CD4-positive, alpha-beta T cell (primary cell): ENCODE data around the gene RAET1L. TPM values are rescaled to one million over a fixed set of nuclear protein-coding genes. Genes with fewer than 3 reads are reported as not detected.

Experiments
- ATAC-seq: fragments of 200-7000 bp; cut with Tn5 transposase; one replicate; pipeline ENCODE4 v1.10.0; 2022; ENCODE audit warnings: mild to moderate bottlenecking; ENCODE audit not compliant: poor library complexity
- CTCF ChIA-PET: fragments of 350-600 bp; sonication (Branson Sonifier 250); formaldehyde crosslinking; loops from one replicate; lab custom pipeline; 2021; ENCODE audit warnings: antibody characterized with exemption, inconsistent platforms; lab: Charles Lee
- POLR2A ChIA-PET: fragments of 350-600 bp; sonication (Branson Sonifier 250); formaldehyde crosslinking; loops from one replicate; lab custom pipeline; 2021; ENCODE audit warnings: antibody characterized with exemption, inconsistent platforms; lab: Charles Lee
- DNase-seq, 14 experiments: peaks; one replicate each; pipeline ENCODE4 v3.0.0-alpha.2; 2013 to 2020; ENCODE audit warnings: mixed read lengths in 2 of 14
- H3K27ac ChIP-seq, 2 donors: one replicate each; pipeline versions ENCODE4 v1.5.1 to v1.7.0; 2013; ENCODE audit warnings: low read length in 2 of 2, low read depth in 1 of 2, mild to moderate bottlenecking in 1 of 2
- H3K27me3 ChIP-seq, 2 experiments: 1 replicate in 1 of 2; 2 replicates in 1 of 2; pipeline versions ENCODE4 v1.6.1 to v1.7.0; 2013; ENCODE audit warnings: low read length in 2 of 2, control low read depth in 1 of 2, mild to moderate bottlenecking in 1 of 2, moderate library complexity in 1 of 2; ENCODE audit not compliant: insufficient read depth in 2 of 2, control insufficient read depth in 1 of 2
- H3K36me3 ChIP-seq: one replicate; pipeline ENCODE4 v1.6.1; 2013; ENCODE audit warnings: low read length, control low read depth; ENCODE audit not compliant: insufficient read depth
- H3K4me1 ChIP-seq: one replicate; pipeline ENCODE4 v1.6.1; 2013; ENCODE audit warnings: low read length, control low read depth; ENCODE audit not compliant: insufficient read depth
- H3K4me3 ChIP-seq: one replicate; pipeline ENCODE4 v1.5.1; 2013; ENCODE audit warnings: mild to moderate bottlenecking, low read length, moderate library complexity
- H3K9me3 ChIP-seq, 2 experiments: 1 replicate in 1 of 2; 2 replicates in 1 of 2; pipeline versions ENCODE4 v1.6.1 to v1.7.0; 2013; ENCODE audit warnings: low read length in 2 of 2, mild to moderate bottlenecking in 2 of 2, control low read depth in 1 of 2, moderate library complexity in 1 of 2; ENCODE audit not compliant: control insufficient read depth in 1 of 2, insufficient read depth in 1 of 2
- H3K27ac Mint-ChIP-seq: one replicate; pipeline ENCODE4 v1.8.0; 2020; ENCODE audit warnings: mixed read lengths
- H3K27me3 Mint-ChIP-seq: one replicate; pipeline ENCODE4 v1.8.0; 2021; ENCODE audit warnings: mixed read lengths
- H3K36me3 Mint-ChIP-seq: one replicate; pipeline ENCODE4 v1.8.0; 2021; ENCODE audit warnings: low read depth, mixed read lengths
- H3K4me1 Mint-ChIP-seq: one replicate; pipeline ENCODE4 v1.8.0; 2021; ENCODE audit warnings: low read depth, mixed read lengths
- H3K4me3 Mint-ChIP-seq: one replicate; pipeline ENCODE4 v1.8.0; 2020; ENCODE audit warnings: mild to moderate bottlenecking, mixed read lengths
- H3K9me3 Mint-ChIP-seq: one replicate; pipeline ENCODE4 v1.8.0; 2020; ENCODE audit warnings: mixed read lengths
- CTCF ChIP-seq: fragments of 200-600 bp; IDR thresholded peaks from one replicate; pipeline ENCODE4 v1.8.0; 2022; ENCODE audit warnings: antibody characterized with exemption, mild to moderate bottlenecking
- intact Hi-C, 2 experiments: fragments of 100-400 bp; cut with DNase I in 1 of 2; cut with micrococcal nuclease in 1 of 2; formaldehyde crosslinking; loops; one replicate each; pipeline versions ENCODE4 v1.15.1 to v1.9.0; 2023 to 2025; cut with DNase I, micrococcal nuclease
- total RNA-seq, 174 experiments: library from RNA in 2 of 174; stranded (reverse) in 2 of 174; gene quantifications; one replicate each; pipeline ENCODE4 v1.2.3 and lab custom pipeline; 2021 to 2026

The RAET1L gene
- total RNA-seq, 2 experiments from 2014 or later, result not detected

DNA sequence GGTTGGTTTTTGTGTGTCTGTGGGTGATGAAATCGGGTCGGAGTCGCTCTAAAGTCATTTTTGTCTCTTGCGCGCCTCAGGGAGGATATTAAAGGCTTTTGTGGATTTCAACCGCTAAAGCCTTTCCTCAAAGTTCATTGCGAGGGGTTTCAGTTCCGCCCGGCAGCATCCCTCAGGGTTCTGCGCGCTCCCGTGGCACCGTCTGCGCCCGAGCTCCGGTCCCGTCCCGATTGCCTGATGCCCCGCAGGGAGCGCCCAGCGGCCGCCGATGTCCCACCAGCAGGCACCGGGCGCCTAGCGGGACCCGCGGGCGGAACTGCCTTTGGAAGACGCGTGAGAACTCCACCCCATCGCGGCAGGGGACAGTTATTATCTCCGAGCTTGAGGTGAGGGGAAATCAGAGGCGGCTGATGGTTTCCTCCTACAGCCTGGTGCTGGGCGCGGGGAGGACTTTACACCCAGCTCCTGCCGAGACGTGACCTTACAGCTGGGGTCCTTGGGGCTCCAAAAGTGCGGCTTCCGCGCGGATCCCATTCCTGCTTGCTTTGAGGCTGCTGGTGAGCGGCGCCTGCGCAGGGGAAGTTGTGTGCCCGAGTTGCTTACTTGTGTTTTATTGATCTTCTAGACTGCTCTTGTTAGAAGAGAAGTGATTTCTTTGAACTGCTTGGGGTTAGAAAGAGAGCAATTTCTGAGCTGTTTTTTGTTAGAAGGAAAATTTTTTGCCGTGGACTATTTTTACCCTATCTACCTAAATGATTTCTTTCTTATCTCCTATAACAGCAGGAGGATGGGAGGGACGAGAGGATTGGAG lies 34.5 kb downstream of the RAET1L start:
- no peak overlapping the region for H3K27ac Mint-ChIP-seq
- peaks cover 100% of the 10 kb centered on the region for H3K27me3 Mint-ChIP-seq
- H3K36me3 Mint-ChIP-seq, result no peaks in the 10 kb centered on the region
- Histone ChIP-seq H3K27me3 (peaks cover 76 to 90% of the 10 kb centered on the region in 2 experiments), H3K4me1 (peaks cover 30% of the 10 kb centered on the region), H3K27ac (no peak overlapping the region), H3K4me3 (peak overlapping the region; percentile 47), H3K36me3 (no peaks in the 10 kb centered on the region), H3K9me3 (peaks cover 13 to 42% of the 10 kb centered on the region in 2 experiments)
- H3K9me3 Mint-ChIP-seq, result no peaks in the 10 kb centered on the region
- DNase-seq, result peak in 5 of 14 experiments; percentile 16 to 61 (median 30)
- POLR2A ChIA-PET, result interaction anchor here (1.5 kb wide), 1 partner anchor 25 kb away, joined by 5 read pairs; no protein-coding TSS in a partner anchor
- peak; percentile 48 for ATAC-seq
- peak overlapping the region; percentile 82 for H3K4me3 Mint-ChIP-seq
- TF ChIP-seq CTCF, result no peak
- H3K4me1 Mint-ChIP-seq, result peaks cover 30% of the 10 kb centered on the region
- intact Hi-C loops, result no loop called here
- CTCF ChIA-PET, result interaction anchor here (0.8 to 1.6 kb wide), 4 partner anchors 17 to 29 kb away, joined by 3 to 4 read pairs (median 4); no protein-coding TSS in a partner anchor

DNA sequence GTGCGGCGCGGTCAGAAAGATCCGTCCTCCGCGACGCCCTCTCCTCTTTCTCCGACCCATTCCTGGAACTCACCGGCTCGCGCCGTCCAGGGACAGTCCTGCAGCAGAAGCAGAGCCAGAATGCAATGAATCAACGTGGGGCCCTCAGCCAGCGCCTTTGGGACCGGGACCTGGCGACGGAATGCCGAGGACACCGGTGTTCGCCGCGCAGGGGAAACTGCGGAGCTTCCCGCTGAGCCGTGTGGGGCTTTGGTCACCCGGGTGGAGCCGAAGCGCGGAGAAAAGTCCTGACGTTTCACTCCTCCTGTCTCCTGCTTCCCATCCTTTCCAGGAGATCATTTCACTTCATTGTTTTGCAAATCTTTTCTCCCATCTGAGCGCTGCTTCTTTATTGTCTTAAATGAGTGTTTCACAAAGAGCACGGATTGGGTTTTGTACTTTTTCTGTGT lies 35.1 kb downstream of the RAET1L start:
- no peak for ATAC-seq
- Histone ChIP-seq H3K4me3 (peak overlapping the region; percentile 47), H3K27me3 (peaks cover 78 to 90% of the 10 kb centered on the region in 2 experiments), H3K4me1 (peaks cover 30% of the 10 kb centered on the region), H3K9me3 (peaks cover 13 to 45% of the 10 kb centered on the region in 2 experiments), H3K27ac (no peak overlapping the region), H3K36me3 (no peaks in the 10 kb centered on the region)
- Mint-ChIP-seq H3K4me1 (peaks cover 30% of the 10 kb centered on the region), H3K27ac (no peak overlapping the region), H3K4me3 (peak overlapping the region; percentile 82), H3K27me3 (peaks cover 100% of the 10 kb centered on the region), H3K9me3 (no peaks in the 10 kb centered on the region), H3K36me3 (no peaks in the 10 kb centered on the region)
- CTCF ChIA-PET, result interaction anchor here (0.8 to 0.9 kb wide), 2 partner anchors 19 to 26 kb away, joined by 3 to 4 read pairs; no protein-coding TSS in a partner anchor
- POLR2A ChIA-PET, result interaction anchor here (1.5 kb wide), 1 partner anchor 25 kb away, joined by 5 read pairs; no protein-coding TSS in a partner anchor
- intact Hi-C loops, result no loop called here
- DNase-seq, result no peak
- TF ChIP-seq CTCF, result no peak

DNA sequence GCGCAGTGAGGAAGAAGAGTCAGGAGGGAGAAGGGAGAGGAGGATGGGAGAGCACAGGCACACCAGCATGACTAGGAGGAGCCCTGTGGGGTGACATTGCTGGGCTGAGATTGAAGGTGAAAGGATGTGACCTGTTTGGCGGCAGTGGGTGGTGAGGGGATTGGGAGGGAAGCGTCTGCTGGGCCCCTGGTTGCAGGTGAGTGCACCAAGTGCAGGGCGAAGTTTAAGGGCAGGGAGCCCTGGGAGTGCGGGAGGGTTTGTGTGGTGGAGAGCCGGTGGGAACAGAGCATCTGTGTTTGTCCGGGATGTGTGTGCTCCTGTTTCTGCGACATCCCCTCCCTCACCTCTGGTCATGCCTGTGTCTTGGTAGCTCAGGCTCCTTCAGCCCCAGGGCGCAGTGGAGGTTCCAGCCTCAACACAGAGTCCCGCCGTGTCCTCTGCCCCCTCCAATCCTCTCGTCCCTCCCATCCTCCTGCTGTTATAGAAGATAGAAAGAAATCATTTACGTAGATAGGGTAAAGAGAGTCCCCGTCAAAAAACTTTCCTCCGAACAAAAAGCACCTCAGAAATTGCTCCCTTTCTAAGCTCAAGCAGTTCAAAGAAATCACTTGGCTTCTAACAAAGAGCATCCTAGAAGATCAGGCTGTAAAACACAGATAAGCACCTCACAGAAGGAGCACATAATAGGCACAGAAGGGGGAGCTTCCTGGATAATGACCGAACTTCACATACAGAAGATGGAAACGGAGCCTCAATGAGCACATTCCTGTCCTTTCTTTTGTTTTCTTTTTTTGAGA lies 36.6 kb downstream of the RAET1L start:
- H3K36me3 Mint-ChIP-seq, result no peaks in the 10 kb centered on the region
- Histone ChIP-seq H3K9me3 (peaks cover 13 to 45% of the 10 kb centered on the region in 2 experiments), H3K27ac (no peak overlapping the region), H3K4me1 (peaks cover 30% of the 10 kb centered on the region), H3K27me3 (peaks cover 84 to 87% of the 10 kb centered on the region in 2 experiments), H3K36me3 (no peaks in the 10 kb centered on the region), H3K4me3 (no peak overlapping the region)
- ChIA-PET POLR2A (no interaction called here), CTCF (no interaction called here)
- H3K27me3 Mint-ChIP-seq, result peaks cover 95% of the 10 kb centered on the region
- intact Hi-C loops, result no loop called here
- no peak overlapping the region for H3K27ac Mint-ChIP-seq
- H3K9me3 Mint-ChIP-seq, result no peaks in the 10 kb centered on the region
- peaks cover 30% of the 10 kb centered on the region for H3K4me1 Mint-ChIP-seq
- DNase-seq, result no peak
- H3K4me3 Mint-ChIP-seq, result peak overlapping the region; percentile 26
- ATAC-seq, result no peak
- no peak for TF ChIP-seq CTCF
